Heart left ventricle (tissue), 13 donors: ENCODE results near the gene TF.

Experiments
- POLR2A ChIP-seq, 2 donors: fragments of 450-650 bp; IDR thresholded peaks; one replicate each; pipeline ENCODE4 v1.6.1; 2017; ENCODE audit warnings: antibody characterized with exemption in 2 of 2, mild to moderate bottlenecking in 2 of 2, moderate library complexity in 2 of 2
- TF ChIP-seq, protein P1 (sequence below), 12 donors: fragments of 200-600 bp; sonication (generic) in 4 of 12; IDR thresholded peaks; one replicate each; pipeline versions ENCODE4 v1.5.0 to v1.8.0; 2018 to 2022; ENCODE audit warnings: antibody characterized with exemption in 12 of 12, mild to moderate bottlenecking in 5 of 12
- donor health status: ischemic (EF 13 %, LVEDD 7.1; RV severe dilation, severe dysfunction).
- donor health status: DM: no; HTN: yes; CAD: no.
- donor health status: DM: no; HTN: no; CAD: no.
- donor health status: ischemic (EF 25% LVEDD 6.9; RV normal size, moderate dysfunction).
- donor health status: ischemic (EF 25% LVEDD 5.7; RV mildly dilated, moderate dysfunction).
- donor health status: ischemic (EF 35%, LVEDD 5.7; RV mildly dilated, moderate dysfunction).
- donor health status: nonischemic (EF 11% LVEDD 7.7; RV severe dilation, severe dysfunction).
- donor health status: DM: yes; HTN: yes; CAD: no.
- donor health status: PGD.
- donor health status: ischemic (EF 29% LVEDD 5.4; RV normal size, mild dysfunction).
- donor health status: nonischemic (EF 23%, LVEDD 6.1; RV moderate dilation, normal function).

DNA sequence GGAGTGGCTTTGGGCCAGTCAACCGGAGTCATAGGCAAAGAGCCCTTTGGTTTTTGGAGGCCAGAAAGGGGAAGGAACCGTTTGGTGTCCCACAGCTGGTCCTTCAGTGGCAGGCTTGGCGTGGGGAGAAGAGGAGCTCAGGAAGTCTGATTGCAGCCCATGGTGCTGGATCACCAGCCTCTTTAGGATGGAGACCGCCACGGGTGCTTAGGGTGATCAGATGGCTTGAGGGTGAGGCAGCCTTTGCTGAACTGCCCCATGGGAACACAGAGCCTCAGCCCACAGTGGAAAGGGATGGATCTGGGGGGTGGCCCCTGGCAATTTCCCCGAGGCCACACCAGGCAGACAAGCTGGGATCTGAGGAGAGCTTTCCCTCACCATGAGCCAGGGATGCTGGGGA lies 45.8 kb upstream of the TF start:
- TF ChIP-seq, protein P1, sequence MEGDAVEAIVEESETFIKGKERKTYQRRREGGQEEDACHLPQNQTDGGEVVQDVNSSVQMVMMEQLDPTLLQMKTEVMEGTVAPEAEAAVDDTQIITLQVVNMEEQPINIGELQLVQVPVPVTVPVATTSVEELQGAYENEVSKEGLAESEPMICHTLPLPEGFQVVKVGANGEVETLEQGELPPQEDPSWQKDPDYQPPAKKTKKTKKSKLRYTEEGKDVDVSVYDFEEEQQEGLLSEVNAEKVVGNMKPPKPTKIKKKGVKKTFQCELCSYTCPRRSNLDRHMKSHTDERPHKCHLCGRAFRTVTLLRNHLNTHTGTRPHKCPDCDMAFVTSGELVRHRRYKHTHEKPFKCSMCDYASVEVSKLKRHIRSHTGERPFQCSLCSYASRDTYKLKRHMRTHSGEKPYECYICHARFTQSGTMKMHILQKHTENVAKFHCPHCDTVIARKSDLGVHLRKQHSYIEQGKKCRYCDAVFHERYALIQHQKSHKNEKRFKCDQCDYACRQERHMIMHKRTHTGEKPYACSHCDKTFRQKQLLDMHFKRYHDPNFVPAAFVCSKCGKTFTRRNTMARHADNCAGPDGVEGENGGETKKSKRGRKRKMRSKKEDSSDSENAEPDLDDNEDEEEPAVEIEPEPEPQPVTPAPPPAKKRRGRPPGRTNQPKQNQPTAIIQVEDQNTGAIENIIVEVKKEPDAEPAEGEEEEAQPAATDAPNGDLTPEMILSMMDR (IDR thresholded peaks at IDR 0.05) = no peak
- TF ChIP-seq POLR2A (IDR thresholded peaks at IDR 0.05) = no peak
